CD4-positive, alpha-beta T cell treated with Interferon alpha-2 for 1 hour (primary cell): ENCODE measurements around the gene CLEC5A.
"Not testable (repeated sequence)": the region's sequence is repeated elsewhere in the genome, so short reads cannot be mapped to it uniquely, and the experiment has no call there.

Source experiments
- DNase-seq, 2 donors: peaks; one replicate each; pipeline ENCODE4 v3.0.0-alpha.2; 2020 to 2022

CLEC5A gene

GRCh38 chr7:141945356-141945755 lies 1.4 kb downstream of the CLEC5A start:
- peak in 1 of 2 donors; percentile 26 for DNase-seq

DNA sequence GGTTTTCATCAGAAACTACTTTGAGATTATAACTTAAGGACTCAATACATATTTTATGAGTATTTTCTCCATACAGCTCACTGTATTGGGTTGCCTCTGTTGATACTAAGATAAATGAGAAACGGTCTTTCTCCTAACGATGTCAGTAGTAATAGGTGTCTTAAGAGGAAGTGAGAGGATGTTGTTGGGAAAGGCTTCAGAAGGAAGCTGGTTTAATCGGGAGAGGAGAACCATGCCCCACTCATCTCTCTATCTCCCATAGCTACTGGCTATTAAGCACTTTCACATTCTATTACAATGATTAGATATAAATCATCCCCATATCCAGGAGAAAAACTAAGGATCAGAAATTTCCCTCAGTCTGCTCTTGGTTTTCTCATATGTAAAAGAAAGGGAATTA lies 2.0 kb downstream of the CLEC5A start:
- no peak for DNase-seq

- DNase-seq = no peak
Observed at GRCh38 chr7:141943846-141944245, 2.9 kb downstream of the CLEC5A start.

DNA sequence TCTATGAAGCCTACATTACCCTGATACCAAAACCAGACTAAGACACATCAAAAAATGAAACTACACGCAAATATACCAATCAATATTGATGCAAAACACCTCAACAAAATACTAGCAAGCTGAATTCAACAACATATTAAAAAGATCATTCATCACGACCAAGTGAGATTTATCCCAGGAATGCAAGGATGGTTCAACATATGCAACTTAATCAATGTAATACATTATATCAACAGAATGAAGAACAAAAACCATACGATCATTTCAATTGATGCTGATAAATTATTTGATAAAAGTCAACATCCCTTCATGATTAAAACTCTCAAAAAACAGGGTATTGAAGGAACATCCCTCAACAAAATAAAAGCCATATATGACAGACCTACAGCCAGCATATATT lies 5.7 kb downstream of the CLEC5A start:
- DNase-seq = no peak

- no peak for DNase-seq
Observed at GRCh38 chr7:141930211-141930610, 16.6 kb downstream of the CLEC5A start.

- DNase-seq = no peak
Observed at GRCh38 chr7:141928845-141929195, 18.0 kb downstream of the CLEC5A start.

DNA sequence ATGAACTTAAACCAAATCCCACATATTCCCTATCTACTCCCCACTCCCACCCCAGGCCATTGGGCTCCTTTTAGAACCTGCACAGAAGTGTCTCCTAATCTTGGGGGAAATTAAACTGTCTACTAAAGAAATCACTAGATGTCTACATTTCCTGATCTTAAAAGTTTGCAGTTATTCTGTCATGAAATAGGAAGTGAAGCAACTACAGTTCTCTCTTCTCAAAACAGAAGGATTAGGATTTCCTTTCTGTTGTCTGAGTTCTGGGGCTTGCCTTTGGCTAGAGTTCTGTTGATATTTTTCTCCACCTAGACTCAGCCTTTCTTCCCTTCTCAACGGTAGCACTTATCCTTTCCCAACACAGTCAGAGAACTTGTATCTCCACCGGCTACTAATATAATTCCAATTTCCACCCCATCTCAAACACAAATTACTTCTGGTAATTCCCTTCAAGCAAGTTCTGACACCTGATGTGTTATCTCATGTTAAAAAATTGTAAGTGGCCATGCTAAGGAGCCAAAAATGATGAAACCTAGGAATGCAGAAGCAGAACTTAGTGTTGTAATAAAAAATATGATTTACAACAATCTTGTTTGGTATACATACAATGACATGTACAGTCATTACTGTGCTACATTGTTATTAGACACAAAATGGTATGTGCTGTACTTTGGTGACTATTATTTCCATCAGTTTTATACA lies 18.5 kb downstream of the CLEC5A start:
- no peak for DNase-seq

DNA sequence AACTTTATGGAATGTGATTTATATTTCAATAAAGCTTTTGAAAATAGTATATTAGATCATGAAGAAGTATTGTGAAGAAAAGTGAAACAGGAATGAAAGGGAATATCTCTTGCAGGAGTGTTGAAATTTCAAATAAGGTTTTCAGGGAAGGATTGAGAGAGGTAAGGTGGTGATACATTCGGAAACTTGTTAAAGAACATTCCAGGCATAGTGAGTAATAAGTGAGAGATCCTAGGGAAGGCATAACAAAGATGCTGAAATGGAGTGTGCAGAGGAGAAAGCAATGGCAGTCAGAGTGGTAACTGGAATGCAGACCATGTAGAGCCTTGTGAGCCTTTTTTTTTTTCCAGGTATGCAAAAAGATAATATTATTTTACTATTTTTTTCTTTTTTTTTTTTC lies 26.5 kb downstream of the CLEC5A start:
- DNase-seq = no peak

GRCh38 chr7:141916099-141916498 lies 30.7 kb downstream of the CLEC5A start, which contains the start of gene OR9A4:
Gene OR9A4 (plus strand): TSS chr7:141916399. CDS start chr7:141918876, 2,477 bp downstream.
- no peak for DNase-seq

DNA sequence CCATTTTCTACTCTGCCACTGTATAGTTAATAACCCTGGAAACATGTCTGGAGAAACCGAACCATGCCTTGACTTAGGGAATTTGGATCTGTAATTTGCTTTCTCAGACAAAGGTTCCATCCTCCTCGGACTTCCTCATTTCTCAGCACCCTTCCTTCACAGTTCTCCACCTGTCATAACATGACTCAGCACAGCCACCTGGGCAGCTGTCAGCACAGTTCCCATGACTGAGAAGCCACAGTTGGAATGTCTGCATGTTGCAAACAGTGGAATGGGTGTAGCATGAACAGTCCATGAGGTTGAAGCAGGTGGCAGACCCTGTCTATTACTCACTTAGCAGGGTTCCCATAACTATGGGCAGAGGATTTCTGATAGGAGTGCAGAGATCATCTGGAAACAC lies 31.2 kb downstream of the CLEC5A start:
- DNase-seq = peak in 1 of 2 donors; percentile 2

GRCh38 chr7:141911391-141911790 lies 35.4 kb downstream of the CLEC5A start:
- DNase-seq = no peak

- no peak for DNase-seq
Observed at GRCh38 chr7:141906285-141906684, 40.5 kb downstream of the CLEC5A start.

DNA sequence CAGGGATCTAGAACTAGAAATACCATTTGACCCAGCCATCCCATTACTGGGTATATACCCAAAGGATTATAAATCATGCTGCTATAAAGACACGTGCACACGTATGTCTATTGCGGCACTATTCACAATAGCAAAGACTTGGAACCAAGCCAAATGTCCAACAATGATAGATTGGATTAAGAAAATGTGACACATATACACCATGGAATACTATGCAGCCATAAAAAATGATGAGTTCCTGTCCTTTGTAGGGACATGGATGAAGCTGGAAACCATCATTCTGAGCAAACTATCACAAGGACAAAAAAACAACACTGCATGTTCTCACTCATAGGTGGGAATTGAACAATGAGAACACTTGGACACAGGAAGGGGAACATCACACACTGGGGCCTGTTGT lies 47.4 kb downstream of the CLEC5A start:
- DNase-seq = not testable (repeated sequence)

DNA sequence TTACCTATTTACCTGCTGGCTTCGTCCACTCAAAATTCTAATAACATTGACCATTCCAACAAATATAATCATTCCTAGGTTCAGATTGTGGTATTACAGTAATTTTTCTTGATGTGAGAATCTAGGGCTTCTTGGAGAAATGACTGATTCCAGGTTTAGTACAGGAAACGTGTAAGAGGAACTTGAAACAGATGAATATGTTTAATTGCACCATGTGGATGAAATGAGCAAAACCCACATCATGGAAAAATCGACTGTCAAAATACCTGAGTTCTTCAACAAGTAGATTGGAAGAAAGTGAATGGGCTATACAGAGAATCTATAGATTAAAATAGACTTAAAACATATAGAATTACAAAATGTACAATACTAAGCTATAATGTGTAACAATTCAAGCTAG lies 55.4 kb downstream of the CLEC5A start:
- no peak for DNase-seq

GRCh38 chr7:141889321-141889720 lies 57.5 kb downstream of the CLEC5A start:
- peak in 1 of 2 donors; percentile 18 for DNase-seq

GRCh38 chr7:141884539-141885225 lies 62.1 kb downstream of the CLEC5A start:
- no peak for DNase-seq

- DNase-seq = no peak
Observed at GRCh38 chr7:141880960-141881359, 65.8 kb downstream of the CLEC5A start.

DNA sequence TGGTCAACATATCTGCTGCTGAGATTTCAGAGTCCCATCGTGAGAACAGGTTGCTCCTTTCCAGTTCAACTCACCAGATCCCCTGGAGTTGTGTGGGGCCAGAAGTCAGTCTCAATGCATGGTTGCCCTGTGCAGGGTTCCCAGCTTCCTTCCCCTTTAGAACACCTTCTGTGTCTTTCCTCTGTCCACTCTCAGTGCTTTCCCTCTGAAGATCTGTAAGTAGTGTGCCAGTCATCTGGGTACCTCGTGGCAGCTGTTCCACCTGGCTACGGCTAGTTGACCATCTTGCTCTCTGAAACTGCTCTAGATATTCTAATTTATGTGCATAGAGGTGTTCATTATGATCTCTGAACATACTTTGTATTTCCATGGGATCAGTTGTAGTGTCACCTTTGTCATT lies 69.4 kb downstream of the CLEC5A start:
- DNase-seq = no peak
